MM.1S (cell line): ENCODE data around the gene CRADD.

Source experiments
- DNase-seq: peaks from one replicate; pipeline ENCODE4 v3.0.0-alpha.2; 2015
- H2AFZ ChIP-seq: fragments of 300-600 bp; sonication (generic); 2 replicates; pipeline ENCODE4 v1.6.0; 2016; ENCODE audit warnings: antibody characterized with exemption, low read length
- H3F3A ChIP-seq: fragments of 300-600 bp; sonication (generic); 2 replicates; pipeline ENCODE4 v1.6.1; 2016; ENCODE audit warnings: mild to moderate bottlenecking, antibody characterized with exemption, low read length, moderate library complexity, mixed read lengths; ENCODE audit not compliant: insufficient read depth
- H3K27ac ChIP-seq: fragments of 300-600 bp; sonication (generic); 2 replicates; pipeline ENCODE4 v1.5.1; 2016; ENCODE audit warnings: mild to moderate bottlenecking, low read length
- H3K27me3 ChIP-seq: fragments of 300-600 bp; sonication (generic); replicated peaks from 2 replicates; pipeline ENCODE4 v1.6.0; 2016; ENCODE audit warnings: low read length; ENCODE audit not compliant: insufficient read depth
- H3K36me3 ChIP-seq: fragments of 300-600 bp; sonication (generic); replicated peaks from 2 replicates; pipeline ENCODE4 v1.6.1; 2016; ENCODE audit warnings: mild to moderate bottlenecking, low read length, mixed read lengths; ENCODE audit not compliant: insufficient read depth
- H3K4me1 ChIP-seq: fragments of 300-600 bp; sonication (generic); 2 replicates; pipeline ENCODE4 v1.6.1; 2016; ENCODE audit warnings: low read length, mixed read lengths
- H3K4me2 ChIP-seq: fragments of 300-600 bp; sonication (generic); 2 replicates; pipeline ENCODE4 v1.6.0; 2016; ENCODE audit warnings: low read depth, low read length
- H3K4me3 ChIP-seq: fragments of 300-600 bp; sonication (generic); 2 replicates; pipeline ENCODE4 v1.5.1; 2016; ENCODE audit warnings: low read length, mixed read lengths
- H3K79me2 ChIP-seq: fragments of 300-600 bp; sonication (generic); 2 replicates; pipeline ENCODE4 v1.6.1; 2016; ENCODE audit warnings: mixed run types, low read length, mixed read lengths
- H3K9ac ChIP-seq: fragments of 300-600 bp; sonication (generic); 2 replicates; pipeline ENCODE4 v1.6.1; 2016; ENCODE audit warnings: low read length, mixed read lengths
- H3K9me2 ChIP-seq: fragments of 300-600 bp; sonication (generic); replicated peaks from 2 replicates; pipeline ENCODE4 v1.6.1; 2016; ENCODE audit warnings: mild to moderate bottlenecking, low read length, mixed read lengths; ENCODE audit not compliant: insufficient read depth
- H3K9me3 ChIP-seq: fragments of 300-600 bp; sonication (generic); replicated peaks from 2 replicates; pipeline ENCODE4 v1.6.1; 2016; ENCODE audit warnings: mild to moderate bottlenecking, low read length, mixed read lengths; ENCODE audit not compliant: insufficient read depth
- H4K20me1 ChIP-seq: fragments of 300-600 bp; sonication (generic); 2 replicates; pipeline ENCODE4 v1.6.1; 2016; ENCODE audit warnings: mild to moderate bottlenecking, low read length, moderate library complexity, mixed read lengths; ENCODE audit not compliant: insufficient read depth
- EZH2 ChIP-seq: fragments of 300-600 bp; sonication (generic); optimal IDR thresholded peaks from 2 replicates; pipeline ENCODE3; 2017; ENCODE audit warnings: low read depth, mild to moderate bottlenecking, antibody characterized with exemption, low read length, mixed read lengths
- EZH2phosphoT487 ChIP-seq: fragments of 300-600 bp; sonication (generic); IDR thresholded peaks from 2 replicates; pipeline ENCODE4 v1.6.1; 2018; ENCODE audit warnings: antibody characterized with exemption, low read length
- TF ChIP-seq, protein P1 (sequence below): fragments of 300-600 bp; sonication (generic); IDR thresholded peaks from 2 replicates; pipeline ENCODE4 v1.5.1; 2016; ENCODE audit warnings: antibody characterized with exemption, low read length, mixed read lengths

Gene CRADD

DNA sequence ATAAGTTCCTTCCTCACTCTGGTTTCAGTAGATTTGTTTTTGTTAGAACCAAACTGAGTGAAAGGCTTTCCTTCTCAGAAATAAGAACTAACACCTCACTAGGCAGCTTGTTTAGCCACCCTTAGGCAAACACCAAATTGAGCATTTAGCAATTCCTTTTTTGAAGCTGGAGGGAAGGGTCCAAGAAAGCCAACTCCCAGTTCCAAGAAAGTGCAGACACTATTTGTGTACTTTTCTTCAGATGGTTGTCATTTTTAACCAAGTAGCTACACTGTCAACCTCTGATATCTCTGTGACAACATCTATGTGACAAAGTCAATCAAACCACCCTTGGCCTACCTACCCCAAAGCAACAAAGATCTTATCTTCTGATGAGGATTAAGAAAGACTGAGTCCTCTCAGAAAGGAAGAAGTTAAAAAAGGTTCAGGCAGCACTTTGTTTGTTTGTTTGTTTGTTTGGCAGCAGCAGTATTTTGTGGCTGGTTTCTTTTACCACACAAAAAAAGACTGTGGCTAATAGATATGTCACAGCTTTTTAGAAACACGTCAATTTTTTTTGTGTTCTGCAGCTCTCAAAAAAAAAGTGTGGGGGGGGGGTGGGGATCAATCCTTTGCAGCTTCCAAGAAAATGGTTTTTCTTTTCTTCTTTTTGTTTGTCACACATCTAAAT, 203.8 kb downstream of the CRADD start:
- Histone ChIP-seq H3K27ac (no peak overlapping the region), H3K4me3 (no peak overlapping the region), H3K27me3 (no peaks in the 10 kb centered on the region), H3F3A (no peaks in the 10 kb centered on the region), H4K20me1 (no peaks in the 10 kb centered on the region), H3K9me3 (no peaks in the 10 kb centered on the region), H3K4me2 (no peak overlapping the region), H2AFZ (no peak overlapping the region), H3K36me3 (no peaks in the 10 kb centered on the region), H3K4me1 (no peaks in the 10 kb centered on the region), H3K79me2 (no peaks in the 10 kb centered on the region), H3K9ac (no peak overlapping the region), H3K9me2 (no peaks in the 10 kb centered on the region)
- TF ChIP-seq, protein P1, sequence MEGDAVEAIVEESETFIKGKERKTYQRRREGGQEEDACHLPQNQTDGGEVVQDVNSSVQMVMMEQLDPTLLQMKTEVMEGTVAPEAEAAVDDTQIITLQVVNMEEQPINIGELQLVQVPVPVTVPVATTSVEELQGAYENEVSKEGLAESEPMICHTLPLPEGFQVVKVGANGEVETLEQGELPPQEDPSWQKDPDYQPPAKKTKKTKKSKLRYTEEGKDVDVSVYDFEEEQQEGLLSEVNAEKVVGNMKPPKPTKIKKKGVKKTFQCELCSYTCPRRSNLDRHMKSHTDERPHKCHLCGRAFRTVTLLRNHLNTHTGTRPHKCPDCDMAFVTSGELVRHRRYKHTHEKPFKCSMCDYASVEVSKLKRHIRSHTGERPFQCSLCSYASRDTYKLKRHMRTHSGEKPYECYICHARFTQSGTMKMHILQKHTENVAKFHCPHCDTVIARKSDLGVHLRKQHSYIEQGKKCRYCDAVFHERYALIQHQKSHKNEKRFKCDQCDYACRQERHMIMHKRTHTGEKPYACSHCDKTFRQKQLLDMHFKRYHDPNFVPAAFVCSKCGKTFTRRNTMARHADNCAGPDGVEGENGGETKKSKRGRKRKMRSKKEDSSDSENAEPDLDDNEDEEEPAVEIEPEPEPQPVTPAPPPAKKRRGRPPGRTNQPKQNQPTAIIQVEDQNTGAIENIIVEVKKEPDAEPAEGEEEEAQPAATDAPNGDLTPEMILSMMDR: no peak
- DNase-seq: no peak

DNA sequence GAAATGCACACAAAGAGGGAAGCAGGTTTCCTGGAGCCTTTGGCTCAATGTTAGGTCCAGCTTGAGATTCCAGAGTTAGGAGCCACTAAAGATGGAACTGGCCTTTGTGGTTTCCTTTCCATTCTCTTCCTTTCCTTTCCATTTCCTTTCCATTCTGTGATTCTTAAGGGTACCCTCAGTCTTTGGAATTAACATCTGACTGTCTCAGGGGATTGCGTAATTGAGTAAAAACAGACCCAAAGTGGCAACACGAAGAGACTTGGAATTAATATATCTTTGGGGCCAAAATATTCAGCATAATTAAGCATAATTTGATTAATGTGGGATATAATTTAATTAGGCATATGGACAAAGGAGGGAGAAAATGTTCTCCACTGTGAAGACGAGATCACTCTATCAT, 205.6 kb downstream of the CRADD start:
- no peak for DNase-seq
- no peaks in the 10 kb centered on the region for H3K4me1 ChIP-seq
- no peaks in the 10 kb centered on the region for H3K79me2 ChIP-seq
- H3K4me2 ChIP-seq: no peak overlapping the region
- no peak overlapping the region for H2AFZ ChIP-seq
- H3K9me3 ChIP-seq: no peaks in the 10 kb centered on the region
- no peak overlapping the region for H3K9ac ChIP-seq
- H3F3A ChIP-seq: no peaks in the 10 kb centered on the region
- no peaks in the 10 kb centered on the region for H3K27me3 ChIP-seq
- no peaks in the 10 kb centered on the region for H3K9me2 ChIP-seq
- no peak overlapping the region for H3K27ac ChIP-seq
- H3K36me3 ChIP-seq: no peaks in the 10 kb centered on the region
- H4K20me1 ChIP-seq: no peaks in the 10 kb centered on the region
- TF ChIP-seq, protein P1: no peak
- TF ChIP-seq EZH2 (no peak), EZH2phosphoT487 (no peak)
- no peak overlapping the region for H3K4me3 ChIP-seq

DNA sequence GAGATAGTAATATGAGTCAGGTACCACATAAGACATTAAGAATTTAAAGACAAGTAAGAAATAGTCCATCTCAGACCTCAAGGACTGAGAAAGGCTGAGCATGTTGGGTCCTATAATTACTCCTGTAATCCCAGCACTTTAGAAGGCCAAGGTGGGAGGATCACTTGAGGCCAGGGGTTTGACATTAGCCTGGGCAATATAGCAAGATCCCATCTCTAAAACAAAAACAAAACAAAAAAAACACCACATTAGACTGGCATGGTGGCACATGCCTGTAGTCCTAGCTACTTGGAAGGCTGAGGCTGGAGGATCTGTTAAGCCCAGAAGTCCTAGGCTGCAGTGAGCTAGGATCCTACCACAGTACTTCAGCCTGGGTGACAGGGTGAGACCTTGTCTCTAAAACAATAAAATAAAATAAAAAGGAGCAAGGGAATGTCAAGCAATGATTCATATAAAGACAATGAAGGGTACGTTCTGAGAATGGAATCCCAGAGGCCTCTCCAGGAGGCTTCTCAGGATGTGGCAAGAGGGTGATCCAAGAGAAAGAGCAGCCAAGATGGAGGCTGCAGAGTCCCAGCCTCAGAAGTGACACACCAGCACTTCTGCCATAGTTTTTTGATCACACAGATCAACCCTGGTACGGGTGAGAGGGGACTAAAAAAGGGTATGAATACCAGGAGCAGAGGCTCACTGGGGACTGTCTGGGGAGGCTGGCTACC, 206.4 kb downstream of the CRADD start:
- no peak for DNase-seq
- Histone ChIP-seq H4K20me1 (no peaks in the 10 kb centered on the region), H3K27ac (no peak overlapping the region), H3K79me2 (no peaks in the 10 kb centered on the region), H3K9me2 (no peaks in the 10 kb centered on the region), H3F3A (no peaks in the 10 kb centered on the region), H3K4me1 (no peaks in the 10 kb centered on the region), H3K4me2 (no peak overlapping the region), H3K9me3 (no peaks in the 10 kb centered on the region), H3K9ac (no peak overlapping the region), H3K4me3 (no peak overlapping the region), H3K36me3 (no peaks in the 10 kb centered on the region), H3K27me3 (no peaks in the 10 kb centered on the region), H2AFZ (no peak overlapping the region)
- no peak for TF ChIP-seq EZH2phosphoT487
- TF ChIP-seq EZH2: no peak
- TF ChIP-seq, protein P1: no peak
